ENCODE data around the gene LAMTOR4. TPM values are rescaled to one million over a fixed set of nuclear protein-coding genes. Genes with fewer than 3 reads are reported as not detected.
A peak's percentile ranks its signal among the peaks of the same experiment; 100 is the strongest.
"Not testable (repeated sequence)": the region's sequence is repeated elsewhere in the genome, so short reads cannot be mapped to it uniquely, and the experiment has no call there.

Gene LAMTOR4
- total RNA-seq, 1 donor from 2014 or later = 34.6 TPM

DNA sequence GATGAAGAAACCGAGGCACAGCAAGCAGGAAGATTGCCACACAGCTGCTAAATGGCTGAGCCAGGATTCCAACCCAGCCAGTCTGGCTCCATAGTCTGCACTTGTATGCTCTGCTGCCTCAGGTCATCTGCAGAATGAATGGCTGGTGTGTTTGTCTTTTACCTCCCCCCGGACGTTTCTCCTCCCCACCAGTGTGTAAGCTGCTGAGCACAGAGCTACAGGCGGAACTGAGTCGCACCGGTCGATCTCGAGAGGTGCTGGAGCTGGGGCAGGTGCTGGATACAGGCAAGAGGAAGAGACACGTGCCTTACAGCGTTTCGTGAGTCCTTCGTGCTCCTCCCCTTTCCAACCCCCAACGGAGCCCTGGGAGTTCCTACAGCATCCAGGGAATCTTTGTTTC, 26.7 kb upstream of the LAMTOR4 start:
- FAIRE-seq = no peak

DNA sequence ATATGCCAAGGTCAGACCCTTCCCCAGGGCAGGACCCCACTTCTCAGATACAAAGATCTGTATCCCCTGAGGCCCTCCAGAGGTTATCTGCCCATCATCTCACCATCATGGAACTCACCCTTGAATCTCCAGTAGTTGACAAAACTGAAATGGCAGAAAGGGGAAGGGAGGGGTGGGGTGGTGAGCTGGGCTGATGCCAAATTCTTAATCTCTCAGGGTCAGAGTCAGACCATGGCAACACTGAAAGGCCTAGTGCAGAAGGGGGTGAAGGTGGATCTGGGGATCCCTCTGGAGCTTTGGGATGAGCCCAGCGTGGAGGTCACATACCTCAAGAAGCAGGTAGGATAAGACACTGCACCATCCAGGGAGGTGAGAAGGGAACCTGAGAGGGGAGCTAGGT, 26.1 kb upstream of the LAMTOR4 start:
- no peak for FAIRE-seq
- DNase-seq (ENCODE audit: low spot score in 2 of 2) = no peak

More for the DNA sequence above, 26.7 kb upstream of the LAMTOR4 start:
- DNase-seq (ENCODE audit: low spot score in 2 of 2) = no peak

DNA sequence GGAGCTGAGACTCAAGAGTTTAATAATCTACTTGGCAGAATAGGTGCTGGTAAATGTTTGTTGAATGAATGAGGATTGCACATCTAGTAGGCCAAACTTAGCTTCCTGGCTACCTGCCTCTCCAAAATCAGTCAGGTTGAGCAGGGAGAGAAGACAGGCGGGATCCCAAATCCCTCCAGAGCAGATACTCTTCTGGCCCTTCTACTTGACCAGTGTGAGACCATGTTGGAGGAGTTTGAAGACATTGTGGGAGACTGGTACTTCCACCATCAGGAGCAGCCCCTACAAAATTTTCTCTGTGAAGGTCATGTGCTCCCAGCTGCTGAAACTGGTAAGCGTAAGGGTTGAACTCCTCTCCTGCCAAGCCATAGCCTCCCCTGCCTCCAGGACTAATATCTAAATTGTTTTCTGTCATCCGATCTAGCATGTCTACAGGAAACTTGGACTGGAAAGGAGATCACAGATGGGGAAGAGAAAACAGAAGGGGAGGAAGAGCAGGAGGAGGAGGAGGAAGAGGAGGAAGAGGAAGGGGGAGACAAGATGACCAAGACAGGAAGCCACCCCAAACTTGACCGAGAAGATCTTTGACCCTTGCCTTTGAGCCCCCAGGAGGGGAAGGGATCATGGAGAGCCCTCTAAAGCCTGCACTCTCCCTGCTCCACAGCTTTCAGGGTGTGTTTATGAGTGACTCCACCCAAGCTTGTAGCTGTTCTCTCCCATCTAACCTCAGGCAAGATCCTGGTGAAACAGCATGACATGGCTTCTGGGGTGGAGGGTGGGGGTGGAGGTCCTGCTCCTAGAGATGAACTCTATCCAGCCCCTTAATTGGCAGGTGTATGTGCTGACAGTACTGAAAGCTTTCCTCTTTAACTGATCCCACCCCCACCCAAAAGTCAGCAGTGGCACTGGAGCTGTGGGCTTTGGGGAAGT, 24.2 kb upstream of the LAMTOR4 start:
- FAIRE-seq (no peak), DNase-seq (ENCODE audit: low spot score in 2 of 2) (no peak)

DNA sequence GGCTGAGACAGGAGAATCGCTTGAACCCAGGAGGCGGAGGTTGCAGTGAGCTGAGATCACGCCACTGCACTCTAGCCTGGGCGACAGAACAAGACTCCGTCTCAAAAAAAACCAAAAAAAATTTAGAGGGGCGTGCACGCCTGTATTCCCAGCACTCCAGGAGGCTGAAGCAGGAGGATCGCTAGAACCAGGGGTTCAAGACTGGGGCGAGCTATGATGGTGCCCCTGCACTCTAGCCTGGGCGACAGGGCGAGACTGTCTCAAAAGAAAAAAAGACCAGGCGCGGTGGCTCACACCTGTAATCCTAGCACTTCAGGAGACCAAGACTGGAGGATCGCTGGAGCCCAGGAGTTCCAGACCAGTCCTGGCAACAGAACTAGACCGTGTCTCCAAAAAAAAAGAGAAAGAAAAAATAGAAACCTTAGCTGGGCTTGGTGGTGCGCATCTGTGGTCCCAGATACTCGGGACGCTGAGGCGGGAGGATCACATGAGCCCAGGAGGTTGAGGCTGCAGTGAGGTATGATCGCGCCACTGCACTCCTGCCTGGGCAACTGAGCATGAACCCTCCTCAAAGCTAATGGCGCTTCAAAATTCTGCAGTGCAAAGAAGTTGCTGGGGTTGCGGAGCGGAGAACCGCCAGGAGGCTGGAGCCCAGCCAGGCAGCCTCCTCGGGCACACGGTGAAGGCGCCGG, 22.3 kb upstream of the LAMTOR4 start:
- no peak for FAIRE-seq
- DNase-seq (ENCODE audit: low spot score in 2 of 2) = no peak

DNA sequence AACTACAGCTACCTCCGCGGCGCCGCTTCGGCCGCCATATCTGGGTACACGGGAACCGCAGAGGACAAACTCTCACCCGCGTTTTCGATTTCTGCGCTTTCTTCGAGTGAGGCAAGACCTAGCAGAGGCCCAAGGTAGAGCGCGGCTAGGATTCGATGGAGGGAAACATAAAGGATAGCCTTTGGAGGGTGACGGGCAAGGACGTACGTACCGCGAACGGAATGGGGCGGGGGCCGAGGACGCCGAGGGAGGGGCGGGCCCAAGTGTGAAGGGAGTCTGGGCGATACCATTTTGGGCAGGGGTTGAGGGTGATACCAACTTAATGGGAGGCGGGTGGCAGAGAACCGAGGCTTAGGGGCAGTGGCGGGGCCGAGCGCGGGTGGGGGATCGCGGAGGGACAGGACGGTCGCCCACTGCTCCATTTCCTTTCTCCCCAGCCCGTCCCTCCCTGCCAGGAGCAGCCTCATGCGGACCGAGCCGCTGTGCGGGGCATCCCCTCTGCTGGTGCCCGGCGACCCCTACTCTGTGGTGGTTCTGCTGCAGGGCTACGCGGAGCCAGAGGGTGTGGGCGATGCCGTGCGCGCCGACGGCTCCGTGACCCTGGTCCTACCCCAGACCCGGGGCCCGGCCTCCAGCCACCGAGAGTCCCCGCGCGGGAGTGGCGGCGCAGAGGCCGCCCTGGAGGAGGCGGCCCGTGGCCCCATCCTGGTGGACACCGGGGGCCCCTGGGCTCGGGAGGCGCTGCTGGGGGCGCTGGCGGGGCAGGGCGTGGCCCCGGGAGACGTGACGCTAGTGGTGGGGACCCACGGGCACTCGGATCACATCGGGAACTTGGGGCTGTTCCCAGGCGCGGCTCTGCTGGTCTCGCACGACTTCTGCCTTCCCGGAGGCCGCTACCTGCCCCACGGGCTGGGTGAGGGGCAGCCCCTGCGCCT, 21.5 kb upstream of the LAMTOR4 start, which contains the start of gene MBLAC1:
Gene MBLAC1, plus strand, starts transcription at position 37 of the 935 bp plus-strand sequence. Its CDS starts 429 bp downstream, at position 466.
- FAIRE-seq (no peak), DNase-seq (ENCODE audit: low spot score in 2 of 2) (peak; percentile 91 to 92)

DNA sequence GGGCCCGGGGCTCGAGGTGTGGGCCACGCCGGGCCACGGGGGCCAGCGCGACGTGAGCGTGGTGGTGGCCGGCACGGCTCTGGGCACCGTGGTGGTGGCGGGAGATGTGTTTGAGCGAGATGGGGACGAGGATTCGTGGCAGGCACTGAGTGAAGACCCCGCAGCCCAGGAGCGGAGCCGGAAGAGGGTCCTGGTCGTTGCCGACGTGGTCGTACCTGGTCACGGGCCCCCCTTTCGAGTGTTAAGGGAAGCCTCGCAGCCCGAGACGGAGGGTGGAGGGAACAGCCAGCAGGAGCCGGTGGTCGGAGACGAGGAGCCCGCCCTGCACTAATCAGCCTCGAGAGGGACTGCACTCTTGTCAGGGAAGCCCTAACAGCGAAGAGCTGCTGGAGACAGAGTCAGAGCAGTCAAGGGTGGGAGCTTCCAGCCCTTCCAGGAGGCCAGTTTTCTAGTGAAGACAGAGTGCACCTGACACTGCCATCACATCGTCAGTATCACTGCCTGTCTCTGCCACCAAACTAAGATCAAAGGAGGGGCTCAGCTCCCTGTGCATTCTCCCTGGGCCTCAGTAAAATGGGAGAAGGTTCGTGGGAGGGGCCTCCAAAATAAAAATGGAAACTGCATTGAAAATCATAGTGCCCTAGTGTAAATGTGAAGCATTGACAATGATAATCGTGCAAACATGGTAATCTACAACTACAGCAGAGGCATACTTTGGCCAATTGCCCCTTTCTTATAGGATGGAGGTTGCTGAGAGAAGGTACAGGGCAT, 20.7 kb upstream of the LAMTOR4 start:
- FAIRE-seq = no peak
- no peak for DNase-seq (ENCODE audit: low spot score in 2 of 2)

DNA sequence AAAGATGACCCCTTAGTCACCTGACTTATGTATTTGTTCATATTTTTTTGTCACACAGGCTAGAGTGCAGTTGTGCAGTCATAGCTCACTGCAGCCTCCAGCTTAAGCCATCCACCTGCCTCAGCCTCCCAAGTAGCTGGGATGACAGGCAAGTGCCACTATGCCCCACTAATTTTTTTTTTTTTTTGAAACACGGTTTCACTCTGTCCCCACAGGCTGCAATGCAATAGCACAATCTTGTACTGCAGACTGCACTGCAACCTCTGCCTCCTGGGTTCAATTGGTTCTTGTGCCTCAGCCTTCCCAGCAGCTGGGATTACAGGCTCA, 20.1 kb upstream of the LAMTOR4 start:
- FAIRE-seq = no peak

DNA sequence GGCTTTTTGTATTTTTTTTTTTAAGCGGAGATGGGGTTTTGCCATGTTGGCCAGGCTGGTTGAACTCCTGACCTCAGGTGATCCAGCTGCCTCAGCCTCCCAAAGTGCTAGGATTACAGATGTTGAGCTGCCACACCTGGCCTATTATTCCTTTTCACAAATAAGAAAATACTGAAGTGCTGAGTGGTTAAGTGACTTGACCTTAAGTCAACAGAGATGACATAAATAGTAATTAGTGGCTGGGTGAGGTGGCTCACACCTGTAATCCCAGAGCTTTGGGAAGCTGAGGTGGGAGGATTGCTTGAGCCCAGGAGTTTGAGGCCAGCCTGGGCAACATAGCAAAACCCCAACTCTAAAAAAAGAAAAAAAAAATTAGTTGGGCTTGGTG, 18.5 kb upstream of the LAMTOR4 start:
- DNase-seq (ENCODE audit: low spot score in 2 of 2); FAIRE-seq: not testable (repeated sequence)

More for the DNA sequence above, 20.1 kb upstream of the LAMTOR4 start:
- no peak for DNase-seq (ENCODE audit: low spot score in 2 of 2)

DNA sequence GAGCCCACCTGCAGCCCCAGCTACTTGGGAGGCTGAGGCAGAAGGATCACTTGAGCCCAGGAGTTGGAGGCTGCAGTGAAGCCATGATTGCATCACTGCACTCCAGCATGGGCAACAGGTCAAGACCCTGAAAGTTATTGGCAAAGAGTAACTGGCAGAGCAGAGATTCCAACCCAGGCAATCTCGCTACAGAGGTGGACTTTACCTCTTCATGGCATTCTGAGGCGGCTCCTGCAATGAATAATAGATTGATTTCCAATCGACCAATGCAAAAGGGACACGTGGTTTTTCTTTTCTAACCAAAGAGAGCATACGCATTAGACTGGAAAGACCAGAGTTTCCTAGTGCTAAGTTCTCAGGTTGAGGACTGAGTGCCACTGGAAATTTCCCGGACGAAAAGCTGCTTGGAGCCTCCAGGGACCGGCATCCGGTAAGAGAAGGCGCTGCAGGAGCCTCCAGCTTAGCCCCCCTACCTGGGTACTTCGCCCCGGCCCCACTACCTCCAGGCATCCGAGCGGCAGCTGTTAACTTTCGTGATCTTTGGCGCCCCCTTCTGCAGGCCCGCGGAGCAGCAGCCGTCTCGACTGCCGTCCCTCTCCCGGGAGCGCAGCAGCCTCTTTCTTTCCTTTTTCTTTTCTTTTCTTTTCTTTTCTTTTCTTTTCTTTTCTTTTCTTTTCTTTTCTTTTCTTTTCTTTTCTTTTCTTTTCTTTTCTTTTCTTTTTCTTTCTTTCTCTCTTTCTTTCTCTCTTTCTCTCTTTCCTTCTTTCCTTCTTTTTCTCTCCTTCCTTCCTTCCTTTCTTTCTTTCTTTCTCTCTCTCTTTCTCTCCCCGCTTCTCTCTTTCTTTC, 17.9 kb upstream of the LAMTOR4 start:
- peak; percentile 66 to 75 for DNase-seq (ENCODE audit: low spot score in 2 of 2)
- no peak for FAIRE-seq

DNA sequence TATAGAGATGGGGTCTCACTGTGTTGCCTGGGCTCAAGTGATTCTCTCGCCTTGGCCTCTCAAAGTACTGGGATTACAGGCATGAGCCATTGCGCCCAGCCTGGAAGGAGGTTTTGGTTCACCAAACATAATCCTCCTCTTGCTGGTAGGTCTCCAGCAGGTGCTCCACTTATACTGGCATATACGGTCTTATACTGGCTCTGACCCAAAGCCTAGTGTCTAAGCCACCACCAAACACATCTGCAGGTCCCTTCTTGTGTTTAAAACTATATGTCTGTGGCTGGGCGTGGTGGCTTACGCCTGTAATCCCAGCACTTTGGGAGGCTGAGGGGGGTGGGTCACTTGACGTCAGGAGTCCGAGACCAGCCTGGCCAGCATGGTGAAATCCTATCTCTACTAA, 16.6 kb upstream of the LAMTOR4 start:
- DNase-seq (ENCODE audit: low spot score in 2 of 2) = no peak
- no peak for FAIRE-seq

DNA sequence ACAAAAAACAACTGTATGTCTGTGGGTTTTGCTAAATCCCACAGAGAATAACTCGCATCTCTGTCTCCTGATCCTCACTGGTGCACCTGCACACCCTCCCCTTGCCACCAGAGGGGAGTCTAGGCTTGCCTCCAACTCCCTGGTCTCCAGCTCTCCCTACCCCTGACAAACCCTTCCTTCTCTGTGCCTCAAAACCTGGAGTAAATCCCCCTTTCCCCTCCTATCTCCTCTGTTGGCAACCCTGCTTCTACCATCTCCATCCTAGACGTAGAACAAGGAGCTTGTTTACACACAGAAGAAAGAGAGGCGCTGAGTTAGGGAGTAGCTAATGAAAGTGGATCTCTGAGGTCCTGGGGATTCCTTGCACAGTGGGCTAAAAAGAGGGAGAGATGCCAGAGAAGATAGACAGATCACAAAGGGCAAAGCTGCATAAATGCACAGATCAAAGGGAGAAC, 16.0 kb upstream of the LAMTOR4 start:
- DNase-seq (ENCODE audit: low spot score in 2 of 2) (peak in 1 of 2 donors; percentile 58), FAIRE-seq (no peak)

DNA sequence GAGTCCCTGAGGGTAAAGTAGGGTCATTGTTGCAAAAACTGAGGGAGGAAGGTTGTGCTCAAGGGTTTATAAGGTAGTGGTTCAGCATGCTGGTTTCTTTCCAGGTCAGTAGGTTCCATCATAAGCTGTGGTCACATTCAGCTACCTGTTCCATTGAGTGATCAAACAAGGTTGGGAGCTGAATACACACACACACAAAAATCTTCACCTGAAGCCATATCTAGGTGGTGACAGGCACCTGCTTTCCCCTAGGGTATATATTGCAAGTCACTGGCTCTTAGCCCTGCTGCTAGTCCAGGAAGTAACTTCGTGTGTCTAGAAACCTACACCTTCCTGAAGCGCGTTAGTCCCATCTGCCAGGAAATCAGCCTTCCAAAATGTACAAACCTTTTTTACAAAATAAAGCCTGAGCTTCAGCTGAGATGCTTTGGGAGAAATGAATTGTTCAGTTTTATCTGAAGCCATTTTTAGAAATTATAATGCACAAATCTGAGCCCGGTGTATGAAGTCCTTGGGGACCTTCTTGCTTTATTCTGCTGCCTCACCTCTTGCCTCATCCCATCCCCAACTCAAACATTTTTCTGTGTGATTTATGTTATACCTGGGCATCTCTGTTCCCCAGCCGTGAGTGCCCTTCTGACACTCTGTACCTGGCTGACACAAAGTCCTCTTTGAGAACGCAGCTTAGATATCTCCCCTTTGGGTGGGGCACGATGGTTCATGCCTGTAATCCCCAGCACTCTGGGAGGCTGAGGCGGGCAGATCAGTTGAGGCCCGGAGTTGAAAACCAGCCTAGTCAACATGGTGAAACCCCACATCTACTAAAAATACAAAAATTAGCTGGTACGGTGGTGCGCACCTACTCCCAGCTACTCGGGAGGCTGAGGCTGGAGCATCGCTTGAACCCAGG, 10.6 kb upstream of the LAMTOR4 start:
- no peak for FAIRE-seq

DNA sequence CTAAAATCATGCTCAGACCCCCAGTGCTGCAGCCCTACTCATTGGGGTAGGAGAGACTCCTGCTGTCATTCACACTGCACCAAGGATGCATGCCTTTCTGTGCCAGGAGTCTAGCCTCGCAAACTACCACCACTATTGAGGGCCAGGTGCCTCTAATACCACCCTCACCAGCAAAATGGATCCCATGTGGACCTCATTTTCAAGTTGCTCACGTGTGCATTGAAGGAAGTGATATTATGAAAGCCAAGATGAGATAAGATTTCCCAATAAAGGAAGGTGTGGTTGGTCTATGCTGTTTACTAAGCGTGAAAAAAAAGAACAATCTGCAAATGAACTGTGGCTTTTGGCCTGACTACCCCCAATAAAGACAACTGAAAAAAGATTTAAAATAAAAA, 7.2 kb upstream of the LAMTOR4 start:
- FAIRE-seq = no peak
- no peak for DNase-seq (ENCODE audit: low spot score in 2 of 2)

More for the DNA sequence above, 10.6 kb upstream of the LAMTOR4 start:
- no peak for DNase-seq (ENCODE audit: low spot score in 2 of 2)

DNA sequence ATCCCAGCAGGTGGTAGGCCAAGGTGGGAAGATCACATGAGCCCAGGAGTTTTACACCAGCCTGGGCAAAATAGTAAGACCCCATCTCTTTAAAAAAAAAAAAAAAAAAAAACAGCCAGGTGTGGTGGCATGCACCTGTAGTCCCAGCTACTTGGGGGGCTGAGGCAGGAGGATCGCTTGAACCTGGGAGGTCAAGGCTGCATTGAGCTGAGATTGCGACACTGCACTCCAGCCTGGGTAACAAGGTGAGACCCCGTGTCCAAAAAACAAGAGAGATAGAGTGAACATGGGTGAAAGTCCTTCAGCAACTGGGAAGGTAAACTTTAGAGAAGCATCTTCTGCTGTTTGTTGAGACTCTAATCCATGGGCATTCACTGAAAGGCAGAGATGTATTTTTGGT, 6.3 kb upstream of the LAMTOR4 start:
- DNase-seq (ENCODE audit: low spot score in 2 of 2) (no peak), FAIRE-seq (no peak)

DNA sequence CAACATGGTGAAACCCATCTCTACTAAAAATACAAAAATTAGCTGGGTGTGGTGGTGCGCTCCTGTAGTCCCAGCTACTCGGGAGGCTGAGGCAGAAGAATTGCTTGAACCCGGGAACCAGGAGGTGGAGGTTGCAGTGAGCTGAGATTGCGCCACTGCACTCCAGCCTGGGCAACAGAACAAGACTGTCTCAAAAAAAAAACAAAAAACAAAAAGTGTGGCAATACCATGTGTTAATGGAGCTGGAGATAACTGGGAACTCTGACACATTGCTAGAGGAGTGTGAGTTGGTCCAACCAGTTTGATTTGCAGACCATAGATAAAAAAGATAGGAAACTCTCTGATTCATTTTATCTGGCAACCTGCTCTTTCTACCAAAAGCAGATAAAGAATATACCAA, 2.4 kb upstream of the LAMTOR4 start:
- not testable (repeated sequence) for DNase-seq (ENCODE audit: low spot score in 2 of 2); FAIRE-seq

DNA sequence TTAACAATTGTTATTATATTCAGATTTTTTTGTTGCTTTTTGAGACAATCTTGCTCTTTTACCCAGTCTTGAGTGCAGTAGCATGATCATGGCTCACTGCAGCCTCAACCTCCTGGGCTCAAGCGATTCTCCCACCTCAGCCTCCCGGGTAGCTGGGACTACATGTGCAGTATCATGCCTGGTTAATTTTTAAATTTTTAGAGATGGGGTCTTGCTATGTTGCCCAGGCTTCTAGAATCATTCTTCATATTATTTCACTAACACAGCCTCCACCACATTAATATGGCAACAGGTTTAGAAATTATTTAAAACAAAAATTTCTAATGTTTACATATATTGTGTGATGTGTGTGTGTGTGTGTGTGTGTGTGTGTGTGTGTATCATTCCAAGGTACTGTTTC, 1.4 kb upstream of the LAMTOR4 start:
- no peak for FAIRE-seq
- DNase-seq (ENCODE audit: low spot score in 2 of 2) = no peak

DNA sequence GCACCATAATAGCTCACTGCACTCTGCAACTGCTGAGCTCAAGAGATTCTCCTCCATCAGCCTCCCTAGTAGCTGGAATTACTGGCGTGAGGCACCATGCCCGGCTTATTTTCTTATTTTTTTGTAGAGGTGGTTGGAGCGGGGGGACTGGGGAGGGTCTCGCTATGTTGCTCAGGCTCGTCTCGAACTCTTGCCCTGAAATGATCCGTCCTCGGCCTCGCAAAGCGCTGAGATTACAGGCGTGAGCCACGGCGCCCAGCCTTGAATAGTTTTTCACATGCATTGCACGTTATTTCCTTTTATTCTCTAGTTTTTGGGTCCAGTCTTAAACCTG, 526 bp upstream of the LAMTOR4 start:
- FAIRE-seq (no peak), DNase-seq (ENCODE audit: low spot score in 2 of 2) (no peak)

DNA sequence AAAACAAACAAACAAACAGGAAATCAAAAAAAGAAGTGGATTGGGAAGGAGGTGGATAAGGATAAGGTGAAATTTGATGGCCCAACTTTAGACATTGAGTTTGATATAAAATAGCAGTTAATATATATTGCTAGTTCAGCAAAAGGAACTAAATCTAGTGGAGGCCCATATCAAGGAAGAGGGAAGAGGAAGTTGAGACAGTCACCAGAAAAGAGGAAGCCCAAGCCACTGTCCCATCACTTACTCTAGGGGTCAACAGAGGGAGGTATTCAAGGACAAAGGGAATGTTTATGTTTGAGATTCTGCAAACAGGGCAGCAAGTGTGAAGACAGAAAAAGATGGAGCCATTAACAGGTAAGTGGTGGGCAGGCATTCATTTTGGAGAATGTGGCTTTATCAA, 3.7 kb downstream of the LAMTOR4 start:
- DNase-seq (ENCODE audit: low spot score in 2 of 2) (no peak), FAIRE-seq (no peak)
